Measurements from ENCODE around the gene C4orf50.

- no peak for TF ChIP-seq POLR2A (IDR thresholded peaks at IDR 0.05)
- TF ChIP-seq CTCF (IDR thresholded peaks at IDR 0.05): no peak
These were observed 90.0 kb downstream of the C4orf50 start for GRCh38 chr4:5928274-5928673.

Measured in heart left ventricle (tissue), 13 donors.